Muscle layer of colon (tissue), 2 donors: ENCODE data around the gene RCOR1.

Experiments used
- H3K27ac ChIP-seq: one replicate; pipeline ENCODE4 v1.7.0; 2013; ENCODE audit warnings: low read depth, mild to moderate bottlenecking, low read length, moderate library complexity
- H3K27me3 ChIP-seq, 2 donors: one replicate each; pipeline ENCODE4 v1.7.0; 2013; ENCODE audit warnings: low read length in 2 of 2, mild to moderate bottlenecking in 2 of 2; ENCODE audit not compliant: insufficient read depth in 2 of 2, control insufficient read depth in 1 of 2
- H3K36me3 ChIP-seq: one replicate; pipeline ENCODE4 v1.7.0; 2013; ENCODE audit warnings: mild to moderate bottlenecking, low read length; ENCODE audit not compliant: insufficient read depth
- H3K4me1 ChIP-seq: one replicate; pipeline ENCODE4 v1.7.0; 2013; ENCODE audit warnings: mild to moderate bottlenecking, low read length; ENCODE audit not compliant: insufficient read depth
- H3K4me3 ChIP-seq, 2 donors: one replicate each; pipeline ENCODE4 v1.7.0; 2013; ENCODE audit warnings: low read length in 2 of 2, low read depth in 1 of 2, mild to moderate bottlenecking in 1 of 2, moderate library complexity in 1 of 2
- H3K9ac ChIP-seq: one replicate; pipeline ENCODE4 v1.7.0; 2013; ENCODE audit warnings: low read length
- H3K9me3 ChIP-seq: one replicate; pipeline ENCODE4 v1.7.0; 2013; ENCODE audit warnings: mild to moderate bottlenecking, low read length
- donor health status: abdominal sarcoma.
- donor health status: Adenocarcinoma of cecum.

The RCOR1 gene

DNA sequence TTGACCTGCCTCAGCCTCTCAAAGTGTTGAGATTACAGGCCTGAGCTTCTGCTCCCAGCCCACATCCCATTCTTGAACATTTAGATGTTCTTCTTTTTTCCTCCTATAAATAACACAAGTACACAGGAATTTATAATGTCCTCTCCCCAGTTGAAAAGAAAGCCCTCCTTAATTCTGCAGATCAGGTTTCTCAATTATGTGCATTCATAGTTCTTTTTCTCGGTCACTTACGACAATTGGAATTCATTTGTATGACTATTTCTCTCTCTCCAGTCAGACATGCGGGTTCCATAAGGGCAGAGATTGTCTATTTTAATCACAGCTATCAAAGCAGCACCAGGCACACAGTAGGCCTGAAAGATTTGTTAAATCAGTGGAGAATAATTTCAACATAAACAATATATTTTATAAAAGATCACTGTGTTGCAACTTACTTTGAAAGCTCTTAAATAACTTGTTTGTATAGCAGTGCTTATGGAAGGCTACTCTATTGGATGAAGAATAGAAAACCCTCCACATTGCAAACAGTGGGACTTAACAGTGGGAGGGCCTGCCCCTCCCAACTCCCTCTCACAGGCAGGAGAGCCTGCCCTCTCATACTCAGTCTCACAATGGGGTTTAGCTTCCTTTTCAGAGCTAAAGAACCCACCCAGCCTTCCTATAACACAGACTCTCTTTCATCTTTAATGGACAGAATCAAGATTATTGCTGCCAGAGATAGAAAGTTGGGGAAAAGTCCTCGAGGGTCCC is 100.7 kb downstream of the RCOR1 start:
- Histone ChIP-seq H3K9ac (no peak overlapping the region), H3K9me3 (no peaks in the 10 kb centered on the region), H3K27me3 (no peaks in the 10 kb centered on the region), H3K4me1 (peaks cover 14% of the 10 kb centered on the region), H3K4me3 (no peak overlapping the region), H3K27ac (no peak overlapping the region), H3K36me3 (no peaks in the 10 kb centered on the region)

DNA sequence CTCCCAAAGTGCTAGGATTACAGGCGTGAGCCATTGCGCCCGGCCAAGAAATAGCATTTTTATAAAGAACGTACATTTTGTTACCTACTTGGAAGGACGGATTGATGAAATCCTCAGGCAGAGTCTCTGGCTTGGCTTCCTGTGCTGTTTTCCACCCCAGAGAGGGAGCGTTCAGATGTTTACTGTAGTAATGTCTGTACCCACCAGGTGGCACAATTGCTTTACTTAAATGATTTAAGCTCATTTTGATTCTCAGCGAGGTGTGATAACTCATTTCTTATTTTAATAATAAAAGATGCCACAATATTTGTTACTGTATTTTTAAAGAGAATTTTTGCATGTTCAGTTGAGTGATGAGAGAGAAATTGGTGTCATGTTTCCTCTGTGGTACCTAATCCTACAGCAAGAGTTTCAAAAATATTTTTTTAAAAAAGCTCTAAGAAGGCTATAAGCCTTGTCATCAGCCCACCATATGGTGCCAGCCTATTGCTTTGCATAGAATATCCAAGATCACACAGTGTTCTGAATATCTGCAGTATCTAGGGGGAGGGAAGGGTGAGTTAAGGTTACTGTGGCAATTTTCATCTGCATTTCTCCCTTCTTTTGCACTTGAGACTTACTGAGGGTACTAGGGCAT is 102.2 kb downstream of the RCOR1 start:
- Histone ChIP-seq H3K9ac (no peak overlapping the region), H3K27ac (no peak overlapping the region), H3K9me3 (no peaks in the 10 kb centered on the region), H3K4me3 (no peak overlapping the region), H3K4me1 (peaks cover 14% of the 10 kb centered on the region), H3K27me3 (no peaks in the 10 kb centered on the region), H3K36me3 (no peaks in the 10 kb centered on the region)

DNA sequence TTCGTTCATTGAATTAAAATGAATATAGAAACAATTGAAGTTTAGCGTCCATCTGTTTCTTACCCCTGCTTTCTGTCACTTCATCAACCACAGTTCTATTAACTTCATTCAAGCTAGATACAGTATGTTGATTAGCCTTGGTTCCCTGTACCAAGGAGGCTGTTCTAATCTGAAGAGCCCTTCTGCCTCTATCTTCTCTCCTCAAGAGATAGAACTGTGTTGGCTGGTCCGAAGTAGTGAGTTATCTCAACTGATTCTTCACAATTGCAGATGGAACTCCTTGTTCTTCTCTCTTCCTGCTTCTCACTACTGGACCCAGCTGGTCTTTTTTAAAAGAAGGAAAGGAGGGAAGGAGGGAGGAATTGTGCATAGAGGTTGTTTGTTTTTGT is 102.7 kb downstream of the RCOR1 start:
- Histone ChIP-seq H3K27ac (no peak overlapping the region), H3K27me3 (no peaks in the 10 kb centered on the region), H3K36me3 (no peaks in the 10 kb centered on the region), H3K9me3 (no peaks in the 10 kb centered on the region), H3K4me1 (peaks cover 14% of the 10 kb centered on the region), H3K9ac (no peak overlapping the region), H3K4me3 (no peak overlapping the region)

DNA sequence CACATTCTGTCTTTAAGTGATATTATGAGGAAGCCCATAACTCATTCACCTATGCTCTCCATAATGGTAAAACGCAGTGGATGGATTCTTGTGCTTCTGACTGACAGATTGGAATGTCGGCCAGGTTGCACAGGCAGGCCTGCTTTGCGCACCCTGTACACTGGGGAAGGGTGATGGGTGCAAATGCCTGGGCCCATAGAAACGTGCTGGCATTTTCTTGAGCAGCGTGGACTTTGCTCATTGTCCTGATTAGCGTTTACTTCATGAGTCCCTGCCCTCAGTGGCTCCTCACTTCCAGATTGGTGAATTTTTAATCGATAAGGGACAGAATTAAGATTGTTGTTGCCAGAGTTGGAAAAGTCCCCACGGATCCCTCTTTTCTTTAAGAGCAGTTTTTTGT is 103.9 kb downstream of the RCOR1 start:
- Histone ChIP-seq H3K9ac (no peak overlapping the region), H3K4me1 (peaks cover 14% of the 10 kb centered on the region), H3K4me3 (no peak overlapping the region), H3K27ac (no peak overlapping the region), H3K36me3 (no peaks in the 10 kb centered on the region), H3K9me3 (no peaks in the 10 kb centered on the region), H3K27me3 (no peaks in the 10 kb centered on the region)

DNA sequence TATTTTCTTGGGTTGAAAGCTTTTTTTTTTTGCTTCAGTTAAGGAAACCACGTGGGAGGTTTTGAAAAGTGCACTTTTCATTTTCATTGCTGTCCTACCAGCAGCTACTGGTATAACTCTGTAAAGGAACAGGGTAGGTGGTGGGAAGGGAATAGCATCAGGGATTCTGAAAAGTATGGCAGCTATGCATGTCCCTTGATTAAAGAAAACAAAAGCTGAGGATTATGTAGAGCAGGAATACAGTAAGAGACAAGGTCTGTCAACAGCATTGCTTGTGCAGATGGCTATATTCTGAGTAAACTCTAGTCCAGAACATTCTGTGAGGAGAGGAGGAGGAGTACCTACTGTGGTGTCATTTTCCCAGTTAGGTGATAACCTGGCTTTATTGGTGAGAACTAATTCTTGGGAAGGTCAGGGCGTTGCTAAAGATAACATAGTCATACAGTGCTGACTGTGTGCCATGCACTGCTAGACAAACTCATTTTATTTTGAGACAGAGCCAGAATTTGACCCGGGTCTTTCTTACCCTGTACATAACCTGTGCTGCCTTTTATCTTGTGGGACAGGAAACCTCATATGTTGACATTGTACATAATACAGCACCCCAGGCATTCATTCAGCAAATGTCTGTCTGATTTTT is 104.5 kb downstream of the RCOR1 start:
- Histone ChIP-seq H3K36me3 (no peaks in the 10 kb centered on the region), H3K4me1 (peaks cover 14% of the 10 kb centered on the region), H3K27ac (no peak overlapping the region), H3K9me3 (no peaks in the 10 kb centered on the region), H3K4me3 (no peak overlapping the region), H3K27me3 (no peaks in the 10 kb centered on the region), H3K9ac (no peak overlapping the region)

DNA sequence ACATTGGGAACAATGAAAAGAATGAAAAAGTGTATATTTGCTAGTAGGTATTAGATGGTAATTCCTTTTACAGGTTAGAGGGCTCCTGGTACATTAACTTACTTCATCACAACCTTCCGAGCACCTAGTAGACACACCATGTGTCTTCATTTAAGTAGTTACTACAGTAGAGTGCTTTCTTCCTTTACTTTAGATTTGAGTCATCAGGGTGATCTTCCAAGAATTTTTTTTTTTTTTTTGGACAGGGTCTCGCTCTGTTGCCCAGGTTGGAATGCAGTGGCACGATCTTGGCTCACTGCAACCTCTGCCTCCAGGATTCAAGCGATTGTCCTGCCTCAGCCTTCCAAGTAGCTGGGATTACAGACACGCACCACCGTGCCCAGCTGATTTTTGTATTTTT is 105.1 kb downstream of the RCOR1 start:
- Histone ChIP-seq H3K9me3 (no peaks in the 10 kb centered on the region), H3K9ac (no peak overlapping the region), H3K27ac (no peak overlapping the region), H3K4me1 (peaks cover 14% of the 10 kb centered on the region), H3K36me3 (no peaks in the 10 kb centered on the region), H3K4me3 (no peak overlapping the region), H3K27me3 (no peaks in the 10 kb centered on the region)

DNA sequence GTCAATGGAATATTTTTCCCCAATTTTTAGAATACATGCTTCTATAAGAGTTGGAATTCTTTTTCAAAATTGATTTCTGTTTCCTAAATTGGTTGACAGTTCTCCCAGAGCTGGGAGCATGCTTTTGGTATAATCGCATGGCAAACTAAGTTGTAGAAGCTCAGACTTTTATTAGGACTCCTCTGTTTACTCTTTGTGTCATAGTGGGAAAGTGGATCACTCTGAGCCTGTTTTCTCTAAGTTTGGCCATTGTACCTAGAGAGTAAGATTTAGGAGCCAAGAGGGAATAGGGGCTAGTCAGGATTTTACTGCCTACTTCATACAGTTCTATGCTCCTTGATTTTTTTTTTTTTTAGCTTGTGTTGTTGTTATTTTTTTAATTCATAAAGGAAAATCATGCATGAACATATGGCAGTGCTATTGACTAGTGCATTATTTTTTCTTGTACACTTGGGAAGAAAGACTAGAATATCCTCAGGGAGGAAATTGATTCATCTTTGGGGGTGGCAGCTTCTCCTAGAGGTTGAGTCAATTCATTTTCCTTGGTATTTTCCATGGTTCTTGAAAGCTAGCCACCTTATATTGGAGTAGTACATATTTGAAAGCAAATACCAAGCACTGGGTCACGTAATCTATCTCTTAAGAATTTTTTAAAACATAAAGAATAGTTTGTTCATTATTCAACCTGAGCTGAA is 107.1 kb downstream of the RCOR1 start:
- no peak overlapping the region for H3K4me3 ChIP-seq
- no peaks in the 10 kb centered on the region for H3K27me3 ChIP-seq
- H3K9me3 ChIP-seq: no peaks in the 10 kb centered on the region
- no peak overlapping the region for H3K27ac ChIP-seq
- no peaks in the 10 kb centered on the region for H3K36me3 ChIP-seq
- no peak overlapping the region for H3K9ac ChIP-seq
- peaks cover 12% of the 10 kb centered on the region for H3K4me1 ChIP-seq

DNA sequence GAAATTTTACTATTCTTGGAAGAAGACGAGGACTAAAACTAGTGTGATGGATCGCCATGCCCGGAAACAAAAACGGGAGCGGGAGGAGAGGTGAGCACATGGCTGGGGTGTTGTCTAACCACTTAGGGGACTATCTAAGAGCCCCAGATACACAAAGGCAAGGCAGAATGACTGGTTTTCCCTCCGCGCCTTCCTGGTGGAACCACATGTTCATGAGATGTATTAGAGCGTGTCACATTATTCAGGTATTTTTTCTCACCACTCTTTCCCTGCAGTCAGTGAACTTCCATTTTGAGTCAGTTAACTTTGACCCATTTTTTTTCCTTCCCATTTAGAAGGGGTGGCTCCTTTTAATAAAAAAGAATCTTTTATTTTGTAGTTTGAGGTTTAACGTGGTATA is 116.0 kb downstream of the RCOR1 start:
- Histone ChIP-seq H3K9ac (no peak overlapping the region), H3K27ac (no peak overlapping the region), H3K4me1 (no peaks in the 10 kb centered on the region), H3K36me3 (peaks cover 3% of the 10 kb centered on the region), H3K9me3 (no peaks in the 10 kb centered on the region), H3K4me3 (no peak overlapping the region), H3K27me3 (no peaks in the 10 kb centered on the region)

DNA sequence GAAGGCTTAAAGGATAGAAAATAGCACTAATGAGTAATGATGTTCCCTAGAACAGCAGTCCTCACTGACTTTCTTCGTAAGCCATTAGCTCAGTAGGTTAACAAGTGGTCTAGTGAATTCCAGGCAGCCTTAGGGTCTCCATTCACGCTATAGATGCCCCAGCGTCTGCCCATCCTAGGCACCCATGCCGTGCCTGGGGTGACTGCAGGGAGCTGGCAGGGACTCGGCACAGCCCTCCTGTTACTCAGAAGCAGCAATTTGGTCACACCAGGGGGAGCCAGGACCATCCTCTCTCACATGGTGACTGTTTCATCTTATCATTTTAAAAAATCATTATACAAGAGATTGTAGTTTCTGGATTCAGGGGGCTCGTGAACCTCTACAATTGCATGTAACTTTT is 118.8 kb downstream of the RCOR1 start:
- H3K27ac ChIP-seq: no peak overlapping the region
- H3K9ac ChIP-seq: no peak overlapping the region
- no peaks in the 10 kb centered on the region for H3K27me3 ChIP-seq
- no peaks in the 10 kb centered on the region for H3K9me3 ChIP-seq
- peaks cover 7% of the 10 kb centered on the region for H3K36me3 ChIP-seq
- no peak overlapping the region for H3K4me3 ChIP-seq
- H3K4me1 ChIP-seq: no peaks in the 10 kb centered on the region

DNA sequence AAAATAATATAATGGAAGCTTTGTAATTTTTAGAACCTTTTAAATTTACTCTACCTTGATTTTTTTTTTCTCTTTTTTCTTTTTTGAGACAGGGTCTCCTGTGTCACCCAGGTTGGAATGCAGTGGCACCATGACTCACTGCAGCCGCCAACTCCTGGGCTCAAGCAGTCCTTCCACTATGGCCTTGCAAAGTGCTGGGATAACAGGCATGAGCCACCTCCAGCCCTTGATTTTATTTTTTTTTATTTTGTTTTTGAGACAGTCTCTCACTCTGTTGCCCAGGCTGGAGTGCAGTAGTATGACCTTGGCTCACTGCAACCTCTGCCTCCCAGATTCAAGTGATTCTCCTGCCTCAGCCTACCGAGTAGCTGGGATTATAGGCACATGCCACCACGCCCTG is 119.5 kb downstream of the RCOR1 start:
- Histone ChIP-seq H3K27ac (no peak overlapping the region), H3K4me3 (no peak overlapping the region), H3K9me3 (no peaks in the 10 kb centered on the region), H3K27me3 (no peaks in the 10 kb centered on the region), H3K36me3 (peaks cover 7% of the 10 kb centered on the region), H3K9ac (no peak overlapping the region), H3K4me1 (no peaks in the 10 kb centered on the region)

DNA sequence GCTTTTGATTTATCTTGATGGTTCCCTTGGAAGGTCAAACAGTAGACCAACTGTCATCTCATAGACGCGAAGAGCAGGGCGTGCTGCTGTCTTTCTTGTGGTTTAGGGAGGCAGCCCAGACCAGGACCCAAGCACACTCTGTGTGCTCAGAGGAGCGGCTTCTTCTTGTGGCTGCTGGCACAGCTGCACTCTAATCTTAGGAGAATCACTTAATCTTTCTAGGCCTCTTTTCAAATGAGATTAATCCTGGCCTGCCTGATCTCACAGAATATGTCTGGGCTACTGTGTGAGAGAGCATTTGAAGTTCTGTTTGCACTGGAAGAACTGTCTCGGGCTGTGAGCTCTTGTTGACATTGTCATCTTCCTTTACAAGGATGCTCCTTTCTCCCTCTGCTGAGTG is 124.8 kb downstream of the RCOR1 start:
- Histone ChIP-seq H3K27me3 (no peaks in the 10 kb centered on the region), H3K9ac (no peak overlapping the region), H3K9me3 (no peaks in the 10 kb centered on the region), H3K4me1 (no peaks in the 10 kb centered on the region), H3K4me3 (no peak overlapping the region), H3K36me3 (peaks cover 17% of the 10 kb centered on the region), H3K27ac (no peak overlapping the region)
